Measurements from ENCODE around the gene CFI. TPM values are rescaled to one million over a fixed set of nuclear protein-coding genes. Genes with fewer than 3 reads are reported as not detected.

CFI gene
- total and polyA plus RNA-seq, 2 of the 8 experiments (the other 6 are each of a cell fraction or from before 2014, with no cell fraction given), result not detected

- TF ChIP-seq PHF8 (conservative IDR thresholded peaks at IDR 0.05; ENCODE audit: low read depth, low read length), result no peak
These were observed 48.8 kb upstream of the CFI start (continued) for GRCh38 chr4:109850601-109851000.

Measured in H1 (cell line).